Right lobe of liver (tissue), 4 donors: ENCODE results near the gene FSTL5.
"Not testable (repeated sequence)": the region's sequence is repeated elsewhere in the genome, so short reads cannot be mapped to it uniquely, and the experiment has no call there.

Experiments used
- POLR2A ChIP-seq: fragments of 450-650 bp; IDR thresholded peaks from one replicate; pipeline ENCODE4 v1.6.1; 2017; ENCODE audit warnings: antibody characterized with exemption, mild to moderate bottlenecking
- TF ChIP-seq, protein P1 (sequence below), 4 donors: fragments of 200-600 bp in 3 of 4; fragments of 450-650 bp in 1 of 4; IDR thresholded peaks; one replicate each; pipeline versions ENCODE4 v1.5.1 to v1.8.0; 2016 to 2022; ENCODE audit warnings: antibody characterized with exemption in 4 of 4, mild to moderate bottlenecking in 2 of 4
- donor health status: DM: no; HTN: no; CAD: no.
- donor health status: DM: no; HTN: no; CAD: no.
- donor health status: DM: no; HTN: yes; CAD: no.

- TF ChIP-seq, protein P1, sequence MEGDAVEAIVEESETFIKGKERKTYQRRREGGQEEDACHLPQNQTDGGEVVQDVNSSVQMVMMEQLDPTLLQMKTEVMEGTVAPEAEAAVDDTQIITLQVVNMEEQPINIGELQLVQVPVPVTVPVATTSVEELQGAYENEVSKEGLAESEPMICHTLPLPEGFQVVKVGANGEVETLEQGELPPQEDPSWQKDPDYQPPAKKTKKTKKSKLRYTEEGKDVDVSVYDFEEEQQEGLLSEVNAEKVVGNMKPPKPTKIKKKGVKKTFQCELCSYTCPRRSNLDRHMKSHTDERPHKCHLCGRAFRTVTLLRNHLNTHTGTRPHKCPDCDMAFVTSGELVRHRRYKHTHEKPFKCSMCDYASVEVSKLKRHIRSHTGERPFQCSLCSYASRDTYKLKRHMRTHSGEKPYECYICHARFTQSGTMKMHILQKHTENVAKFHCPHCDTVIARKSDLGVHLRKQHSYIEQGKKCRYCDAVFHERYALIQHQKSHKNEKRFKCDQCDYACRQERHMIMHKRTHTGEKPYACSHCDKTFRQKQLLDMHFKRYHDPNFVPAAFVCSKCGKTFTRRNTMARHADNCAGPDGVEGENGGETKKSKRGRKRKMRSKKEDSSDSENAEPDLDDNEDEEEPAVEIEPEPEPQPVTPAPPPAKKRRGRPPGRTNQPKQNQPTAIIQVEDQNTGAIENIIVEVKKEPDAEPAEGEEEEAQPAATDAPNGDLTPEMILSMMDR (IDR thresholded peaks at IDR 0.05), result not testable (repeated sequence)
- not testable (repeated sequence) for TF ChIP-seq POLR2A
These were observed 405.4 kb downstream of the FSTL5 start for GRCh38 chr4:161758412-161758811.
